Measurements from ENCODE around the gene CNNM4.

- no peak for TF ChIP-seq CEBPB (IDR thresholded peaks at IDR 0.05)
- no peak for TF ChIP-seq CTCF (IDR thresholded peaks at IDR 0.05)
- TF ChIP-seq JUNB (IDR thresholded peaks at IDR 0.05) = no peak
- TF ChIP-seq POLR2A (IDR thresholded peaks at IDR 0.05; ENCODE audit: low read length) = no peak
- TF ChIP-seq NR3C1 (IDR thresholded peaks at IDR 0.05) = no peak
- TF ChIP-seq MAZ (IDR thresholded peaks at IDR 0.05; ENCODE audit: borderline replicate concordance, low read depth, low read length) = no peak
- TF ChIP-seq JUN (IDR thresholded peaks at IDR 0.05) = no peak
- TF ChIP-seq PBX3 (IDR thresholded peaks at IDR 0.05) = no peak
- no peak for TF ChIP-seq BHLHE40 (IDR thresholded peaks at IDR 0.05; ENCODE audit: low read depth, low read length)
- no peak for TF ChIP-seq HOXB5 (CRISPR knock-in tag; IDR thresholded peaks at IDR 0.05)
- no peak for TF ChIP-seq RCOR1 (IDR thresholded peaks at IDR 0.05; ENCODE audit: low read depth, low read length)
These were observed 83.7 kb downstream of the CNNM4 start for GRCh38 chr2:96844405-96844808.

Data from A549 (cell line).